ENCODE data around the gene PRDM10.

- no peak for TF ChIP-seq SIN3A (IDR thresholded peaks at IDR 0.05; ENCODE audit: low read depth, low read length)
- TF ChIP-seq CTCF (IDR thresholded peaks at IDR 0.05 in 2 of 3, conservative IDR thresholded peaks at IDR 0.05 in 1 of 3; ENCODE audit: control insufficient read depth in 2 of 3, extremely low read depth in 1 of 3, insufficient read depth in 1 of 3, low read depth in 3 of 3, low read length in 3 of 3), result no peak
- no peak for TF ChIP-seq EZH2 (IDR thresholded peaks at IDR 0.05; ENCODE audit: borderline replicate concordance, control insufficient read depth, low read depth, low read length)
Observed at GRCh38 chr11:129880311-129880710, 122.3 kb downstream of the PRDM10 start.

All from GM12878 (cell line).